Spleen (tissue), 7 donors: ENCODE measurements around the gene ZNF584.

ENCODE experiments used
- CTCF ChIP-seq, 11 experiments: fragments of 200-600 bp in 7 of 11; fragments of 450-650 bp in 4 of 11; sonication (generic) in 4 of 11; IDR thresholded peaks in 8 of 11; conservative IDR thresholded peaks in 3 of 11; 1 replicate in 7 of 11; 2 replicates in 4 of 11; pipeline versions ENCODE4 v1.4.0 to v1.8.0; 2016 to 2021; ENCODE audit warnings: antibody characterized with exemption in 11 of 11, inconsistent platforms in 4 of 11, mild to moderate bottlenecking in 1 of 11
- POLR2AphosphoS5 ChIP-seq, 3 donors: sonication (generic); formaldehyde crosslinking; IDR thresholded peaks; one replicate each; pipeline ENCODE4 v1.5.1; 2017; ENCODE audit warnings: antibody characterized with exemption in 3 of 3
- donor health status: DM: no; HTN: no; CAD: no; lungs with moderate emphysema.
- donor health status: DM: no; HTN: no; CAD: no.
- donor health status: DM: no; HTN: no; CAD: no.

GRCh38 chr19:58395979-58396627 lies 12.3 kb upstream of the ZNF584 start:
- no peak for TF ChIP-seq CTCF (IDR thresholded peaks at IDR 0.05 in 8 of 11, conservative IDR thresholded peaks at IDR 0.05 in 3 of 11)
- TF ChIP-seq POLR2AphosphoS5 (IDR thresholded peaks at IDR 0.05) = peak in 2 of 3 donors; percentile 22 to 60
